ENCODE data around the gene CDK17. TPM values are rescaled to one million over a fixed set of nuclear protein-coding genes. Genes with fewer than 3 reads are reported as not detected.

CDK17 gene
- total and polyA plus RNA-seq, 4 experiments from 2014 or later, result 30.5 to 67.4 (median 49.2) TPM

GRCh38 chr12:96431067-96431466, 30.8 kb upstream of the CDK17 start:
- ChIA-PET POLR2A (ENCODE audit: partially characterized antibody) (interaction anchor here (6.6 kb wide), 1 partner anchor 31 kb away, joined by 39 read pairs; the partner anchor contains the start of gene CDK17), CTCF (ENCODE audit: partially characterized antibody) (interaction anchor here (1.0 to 1.9 kb wide), 4 partner anchors 27 to 216 kb away, joined by 3 to 5 read pairs (median 4); no protein-coding TSS in a partner anchor)
- H3K9me3 ChIP-seq (ENCODE audit: control insufficient read depth in 1 of 2, low read length in 2 of 2), result no peaks in the 10 kb centered on the region
- H3K4me3 ChIP-seq (ENCODE audit: low read length in 2 of 2), result no peak overlapping the region
- Mint-ChIP-seq H3K9me3 (peaks cover 0 to 2% (median 0%) of the 10 kb centered on the region in 8 donors), H3K4me3 (no peak overlapping the region), H3K27me3 (no peaks in the 10 kb centered on the region), H3K4me1 (peaks cover 13 to 36% (median 17%) of the 10 kb centered on the region in 4 donors), H3K27ac (peak overlapping the region in 2 of 7 donors; percentile 22 to 30), H3K36me3 (no peaks in the 10 kb centered on the region)
- H3K4me1 ChIP-seq (ENCODE audit: insufficient read depth, low read length), result peaks cover 18% of the 10 kb centered on the region
- no peak for DNase-seq
- H3K36me3 ChIP-seq (ENCODE audit: insufficient read depth, low read length), result no peaks in the 10 kb centered on the region
- no peaks in the 10 kb centered on the region for H3K27me3 ChIP-seq (ENCODE audit: insufficient read depth, low read length)
- intact Hi-C loops (cut with micrococcal nuclease), result loop anchor here (5.0 kb wide), 1 partner anchor 56 kb away; the partner anchor contains the start of gene CFAP54
- H3K27ac ChIP-seq (ENCODE audit: low read depth, low read length), result no peak overlapping the region

DNA sequence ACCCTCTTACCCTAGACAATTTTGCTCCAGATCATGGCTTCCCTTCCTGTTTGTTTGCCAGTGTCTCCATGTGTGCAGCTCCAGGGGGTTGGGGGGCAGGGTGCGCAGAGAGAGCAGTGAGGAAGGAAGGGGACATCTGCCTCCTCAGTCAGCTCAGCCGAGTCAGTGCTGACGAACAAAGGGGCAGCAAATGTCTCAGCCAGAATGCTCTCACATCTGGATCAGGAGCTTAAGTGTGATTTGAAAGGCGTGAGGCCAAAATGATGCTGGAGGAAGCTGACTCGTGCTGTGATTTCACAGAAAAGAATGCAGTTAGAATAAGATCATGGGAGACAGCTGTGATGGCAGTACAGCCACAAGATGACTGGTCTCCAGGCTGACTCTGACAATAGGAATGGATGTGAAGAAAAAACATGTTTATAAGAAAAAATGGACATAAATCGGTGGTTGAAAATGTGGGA, 27.1 kb upstream of the CDK17 start:
- ChIA-PET POLR2A (ENCODE audit: partially characterized antibody) (no interaction called here), CTCF (ENCODE audit: partially characterized antibody) (no interaction called here)
- H3K27me3 Mint-ChIP-seq, result no peaks in the 10 kb centered on the region
- Histone ChIP-seq H3K4me1 (ENCODE audit: insufficient read depth, low read length) (peaks cover 7% of the 10 kb centered on the region), H3K27ac (ENCODE audit: low read depth, low read length) (no peak overlapping the region), H3K4me3 (ENCODE audit: low read length in 2 of 2) (no peak overlapping the region), H3K36me3 (ENCODE audit: insufficient read depth, low read length) (no peaks in the 10 kb centered on the region), H3K9me3 (ENCODE audit: control insufficient read depth in 1 of 2, low read length in 2 of 2) (no peaks in the 10 kb centered on the region), H3K27me3 (ENCODE audit: insufficient read depth, low read length) (no peaks in the 10 kb centered on the region)
- peak overlapping the region in 3 of 7 donors; percentile 1 to 87 (median 30) for H3K27ac Mint-ChIP-seq
- H3K36me3 Mint-ChIP-seq, result no peaks in the 10 kb centered on the region
- intact Hi-C loops (cut with micrococcal nuclease), result no loop called here
- no peak for DNase-seq
- H3K4me1 Mint-ChIP-seq, result peaks cover 6 to 24% (median 13%) of the 10 kb centered on the region in 4 donors
- no peak overlapping the region for H3K4me3 Mint-ChIP-seq
- H3K9me3 Mint-ChIP-seq, result no peaks in the 10 kb centered on the region

DNA sequence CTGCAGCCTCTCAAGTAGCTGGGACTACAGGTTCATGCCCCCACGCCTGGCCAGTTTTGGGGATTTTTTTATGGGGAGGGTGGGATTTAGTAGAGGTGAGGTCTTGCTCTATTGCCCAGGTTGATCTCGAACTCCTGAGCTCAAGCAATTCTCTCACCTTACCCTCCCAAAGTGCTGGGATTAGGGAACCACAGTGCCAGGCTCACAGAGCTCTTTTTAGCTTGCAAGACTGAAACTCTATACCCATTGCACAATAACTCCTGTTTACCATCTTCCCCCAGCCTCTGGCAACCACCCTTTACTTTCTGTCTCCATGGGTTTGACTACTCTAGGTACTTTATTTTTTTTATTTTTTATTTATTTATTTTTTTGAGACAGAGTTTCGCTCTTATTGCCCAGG, 25.7 kb upstream of the CDK17 start:
- POLR2A ChIA-PET (ENCODE audit: partially characterized antibody), result interaction anchor here (0.6 to 1.1 kb wide), 2 partner anchors 20 to 249 kb away, joined by 3 to 4 read pairs; no protein-coding TSS in a partner anchor
- no peaks in the 10 kb centered on the region for H3K36me3 ChIP-seq (ENCODE audit: insufficient read depth, low read length)
- no peak overlapping the region for H3K4me3 Mint-ChIP-seq

GRCh38 chr12:96425321-96425720, 25.1 kb upstream of the CDK17 start:
- Histone ChIP-seq H3K9me3 (ENCODE audit: control insufficient read depth in 1 of 2, low read length in 2 of 2) (no peaks in the 10 kb centered on the region), H3K27me3 (ENCODE audit: insufficient read depth, low read length) (no peaks in the 10 kb centered on the region), H3K4me3 (ENCODE audit: low read length in 2 of 2) (no peak overlapping the region), H3K36me3 (ENCODE audit: insufficient read depth, low read length) (no peaks in the 10 kb centered on the region), H3K27ac (ENCODE audit: low read depth, low read length) (no peak overlapping the region), H3K4me1 (ENCODE audit: insufficient read depth, low read length) (peaks cover 21% of the 10 kb centered on the region)
- Mint-ChIP-seq H3K27ac (peak overlapping the region in 3 of 7 donors; percentile 50 to 68 (median 52)), H3K4me1 (peaks cover 12 to 42% (median 26%) of the 10 kb centered on the region in 4 donors), H3K4me3 (no peak overlapping the region), H3K36me3 (no peaks in the 10 kb centered on the region), H3K27me3 (no peaks in the 10 kb centered on the region), H3K9me3 (no peaks in the 10 kb centered on the region)
- ChIA-PET CTCF (ENCODE audit: partially characterized antibody) (no interaction called here), POLR2A (ENCODE audit: partially characterized antibody) (interaction anchor here (0.6 kb wide), 1 partner anchor 248 kb away, joined by 4 read pairs; no protein-coding TSS in a partner anchor)
- no peak for DNase-seq
- intact Hi-C loops (cut with micrococcal nuclease), result no loop called here

More for the DNA sequence above, 25.7 kb upstream of the CDK17 start:
- H3K27me3 Mint-ChIP-seq, result no peaks in the 10 kb centered on the region
- H3K4me3 ChIP-seq (ENCODE audit: low read length in 2 of 2), result no peak overlapping the region
- intact Hi-C loops (cut with micrococcal nuclease), result no loop called here
- no peak for DNase-seq
- peaks cover 15% of the 10 kb centered on the region for H3K4me1 ChIP-seq (ENCODE audit: insufficient read depth, low read length)
- H3K9me3 Mint-ChIP-seq, result no peaks in the 10 kb centered on the region
- peak overlapping the region in 2 of 7 donors; percentile 13 to 56 for H3K27ac Mint-ChIP-seq
- peaks cover 9 to 37% (median 22%) of the 10 kb centered on the region in 4 donors for H3K4me1 Mint-ChIP-seq
- no peak overlapping the region for H3K27ac ChIP-seq (ENCODE audit: low read depth, low read length)
- CTCF ChIA-PET (ENCODE audit: partially characterized antibody), result no interaction called here
- no peaks in the 10 kb centered on the region for H3K27me3 ChIP-seq (ENCODE audit: insufficient read depth, low read length)
- no peaks in the 10 kb centered on the region for H3K9me3 ChIP-seq (ENCODE audit: control insufficient read depth in 1 of 2, low read length in 2 of 2)
- no peaks in the 10 kb centered on the region for H3K36me3 Mint-ChIP-seq

DNA sequence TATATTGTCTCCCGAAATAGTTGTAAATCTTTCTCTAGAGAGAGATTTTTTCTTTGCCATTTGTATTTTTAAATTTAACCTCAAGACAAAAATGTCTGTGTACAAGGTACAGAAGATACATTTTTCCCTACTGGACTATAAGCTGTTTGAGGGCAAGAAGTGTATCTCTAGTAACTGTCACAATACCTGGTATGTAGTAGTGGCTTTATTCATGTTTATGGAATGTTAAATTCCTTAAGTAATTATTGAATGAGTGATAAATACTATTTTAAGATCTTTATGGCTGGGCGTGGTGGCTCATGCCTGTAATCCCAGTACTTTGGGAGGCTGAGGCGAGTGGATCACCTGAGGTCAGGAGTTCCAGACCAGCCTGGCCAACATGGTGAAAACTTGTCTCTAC, 24.4 kb upstream of the CDK17 start:
- intact Hi-C loops (cut with micrococcal nuclease), result no loop called here
- CTCF ChIA-PET (ENCODE audit: partially characterized antibody), result interaction anchor here (1.0 to 1.4 kb wide), 2 partner anchors 25 to 92 kb away, joined by 3 read pairs; no protein-coding TSS in a partner anchor
- H3K27ac Mint-ChIP-seq, result no peak overlapping the region

GRCh38 chr12:96422192-96422591, 22.0 kb upstream of the CDK17 start:
- Histone ChIP-seq H3K36me3 (ENCODE audit: insufficient read depth, low read length) (no peaks in the 10 kb centered on the region), H3K27me3 (ENCODE audit: insufficient read depth, low read length) (no peaks in the 10 kb centered on the region), H3K4me3 (ENCODE audit: low read length in 2 of 2) (no peak overlapping the region), H3K4me1 (ENCODE audit: insufficient read depth, low read length) (peaks cover 25% of the 10 kb centered on the region), H3K9me3 (ENCODE audit: control insufficient read depth in 1 of 2, low read length in 2 of 2) (no peaks in the 10 kb centered on the region), H3K27ac (ENCODE audit: low read depth, low read length) (no peak overlapping the region)
- H3K27ac Mint-ChIP-seq, result peak overlapping the region in 4 of 7 donors; percentile 27 to 72 (median 48)
- no peaks in the 10 kb centered on the region for H3K36me3 Mint-ChIP-seq
- H3K4me3 Mint-ChIP-seq, result peak overlapping the region in 2 of 8 donors; percentile 19 to 20
- intact Hi-C loops (cut with micrococcal nuclease), result no loop called here
- H3K9me3 Mint-ChIP-seq, result no peaks in the 10 kb centered on the region
- CTCF ChIA-PET (ENCODE audit: partially characterized antibody), result interaction anchor here (1.0 to 2.7 kb wide), 3 partner anchors 10 to 94 kb away, joined by 3 to 8 read pairs (median 5); no protein-coding TSS in a partner anchor
- POLR2A ChIA-PET (ENCODE audit: partially characterized antibody), result interaction anchor here (0.7 to 3.4 kb wide), 3 partner anchors 23 to 356 kb away, joined by 3 to 12 read pairs (median 3); no protein-coding TSS in a partner anchor
- peaks cover 12 to 41% (median 25%) of the 10 kb centered on the region in 4 donors for H3K4me1 Mint-ChIP-seq
- H3K27me3 Mint-ChIP-seq, result no peaks in the 10 kb centered on the region
- DNase-seq, result no peak

More for the DNA sequence above, 24.4 kb upstream of the CDK17 start:
- POLR2A ChIA-PET (ENCODE audit: partially characterized antibody), result no interaction called here
- H3K4me1 Mint-ChIP-seq, result peaks cover 15 to 45% (median 30%) of the 10 kb centered on the region in 4 donors
- Histone ChIP-seq H3K27ac (ENCODE audit: low read depth, low read length) (no peak overlapping the region), H3K9me3 (ENCODE audit: control insufficient read depth in 1 of 2, low read length in 2 of 2) (no peaks in the 10 kb centered on the region), H3K27me3 (ENCODE audit: insufficient read depth, low read length) (no peaks in the 10 kb centered on the region), H3K4me1 (ENCODE audit: insufficient read depth, low read length) (peaks cover 25% of the 10 kb centered on the region), H3K36me3 (ENCODE audit: insufficient read depth, low read length) (no peaks in the 10 kb centered on the region), H3K4me3 (ENCODE audit: low read length in 2 of 2) (no peak overlapping the region)
- no peaks in the 10 kb centered on the region for H3K36me3 Mint-ChIP-seq
- no peak for DNase-seq
- no peaks in the 10 kb centered on the region for H3K9me3 Mint-ChIP-seq
- H3K4me3 Mint-ChIP-seq, result no peak overlapping the region
- H3K27me3 Mint-ChIP-seq, result no peaks in the 10 kb centered on the region

DNA sequence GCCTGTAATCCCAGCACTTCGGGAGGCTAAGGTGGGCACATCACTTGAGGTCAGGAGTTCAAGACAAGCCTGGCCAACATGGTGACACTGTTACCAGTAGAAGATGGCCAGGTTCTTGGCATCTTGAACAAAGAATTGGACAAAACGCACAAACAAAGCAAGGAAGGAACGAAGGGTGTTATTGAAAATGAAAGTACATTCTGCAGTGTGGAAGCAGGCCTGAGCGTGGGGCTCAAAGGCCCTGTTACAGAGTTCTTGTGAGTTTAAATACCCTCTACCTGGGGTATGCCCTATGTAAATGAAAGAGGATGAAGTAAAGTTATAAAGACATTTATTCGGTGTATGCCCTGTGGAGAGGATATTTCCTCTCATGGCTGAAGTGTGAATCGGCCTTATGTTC, 20.8 kb upstream of the CDK17 start:
- Histone ChIP-seq H3K4me3 (ENCODE audit: low read length in 2 of 2) (peak overlapping the region; percentile 31 to 39), H3K36me3 (ENCODE audit: insufficient read depth, low read length) (no peaks in the 10 kb centered on the region), H3K27ac (ENCODE audit: low read depth, low read length) (peak overlapping the region; percentile 20), H3K27me3 (ENCODE audit: insufficient read depth, low read length) (no peaks in the 10 kb centered on the region), H3K4me1 (ENCODE audit: insufficient read depth, low read length) (peaks cover 29% of the 10 kb centered on the region), H3K9me3 (ENCODE audit: control insufficient read depth in 1 of 2, low read length in 2 of 2) (no peaks in the 10 kb centered on the region)
- peak; percentile 31 to 41 (median 36) for DNase-seq
- Mint-ChIP-seq H3K9me3 (no peaks in the 10 kb centered on the region), H3K4me3 (peak overlapping the region; percentile 73 to 93 (median 84)), H3K36me3 (no peaks in the 10 kb centered on the region), H3K4me1 (peaks cover 13 to 49% (median 24%) of the 10 kb centered on the region in 4 donors), H3K27ac (peak overlapping the region; percentile 19 to 99 (median 97)), H3K27me3 (no peaks in the 10 kb centered on the region)
- ChIA-PET POLR2A (ENCODE audit: partially characterized antibody) (interaction anchor here (3.4 kb wide), 1 partner anchor 25 kb away, joined by 12 read pairs; no protein-coding TSS in a partner anchor), CTCF (ENCODE audit: partially characterized antibody) (interaction anchor here (0.9 to 2.7 kb wide), 7 partner anchors 9 to 206 kb away, joined by 3 to 8 read pairs (median 5); partner anchors contain the start of gene CFAP54)
- intact Hi-C loops (cut with micrococcal nuclease), result loop anchor here (1.0 kb wide), 1 partner anchor 95 kb away; no protein-coding TSS in a partner anchor

Measured in CD4-positive, alpha-beta memory T cell (primary cell).